Astrocyte (in vitro differentiated cells and primary cell): Measurements from ENCODE around the gene USP15.

ENCODE experiments used
- CTCF ChIP-seq: IDR thresholded peaks from 2 replicates; pipeline ENCODE4 v1.5.1; 2011; ENCODE audit warnings: low read depth, mild to moderate bottlenecking, inconsistent platforms, low read length, moderate library complexity; ENCODE audit not compliant: insufficient read depth
- EZH2 ChIP-seq: IDR thresholded peaks from 2 replicates; pipeline ENCODE4 v1.6.1; 2012; ENCODE audit warnings: mild to moderate bottlenecking, low read length, inconsistent platforms; ENCODE audit not compliant: insufficient read depth

DNA sequence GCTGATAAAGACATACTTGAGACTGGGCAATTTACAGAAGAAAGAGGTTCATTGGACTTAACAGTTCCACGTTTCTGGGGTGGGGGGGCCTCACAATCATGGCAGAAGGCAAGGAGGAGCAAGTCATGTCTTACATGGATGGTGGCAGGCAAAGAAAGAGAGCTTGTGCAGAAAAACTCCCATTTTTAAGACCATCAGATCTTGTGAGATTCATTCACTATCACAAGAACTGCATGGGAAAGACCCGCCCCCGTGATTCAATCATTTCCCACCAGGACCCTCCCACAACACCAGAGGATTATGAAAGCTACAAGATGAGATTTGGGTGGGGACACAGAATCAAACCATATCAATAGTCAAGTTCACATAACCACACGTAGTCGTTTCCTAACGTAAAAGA is 85.5 kb downstream of the USP15 start:
- no peak for TF ChIP-seq CTCF
- no peak for TF ChIP-seq EZH2
